ENCODE results near the gene ADGRG1.
"Not testable (repeated sequence)": the region's sequence is repeated elsewhere in the genome, so short reads cannot be mapped to it uniquely, and the experiment has no call there.

Gene ADGRG1

DNA sequence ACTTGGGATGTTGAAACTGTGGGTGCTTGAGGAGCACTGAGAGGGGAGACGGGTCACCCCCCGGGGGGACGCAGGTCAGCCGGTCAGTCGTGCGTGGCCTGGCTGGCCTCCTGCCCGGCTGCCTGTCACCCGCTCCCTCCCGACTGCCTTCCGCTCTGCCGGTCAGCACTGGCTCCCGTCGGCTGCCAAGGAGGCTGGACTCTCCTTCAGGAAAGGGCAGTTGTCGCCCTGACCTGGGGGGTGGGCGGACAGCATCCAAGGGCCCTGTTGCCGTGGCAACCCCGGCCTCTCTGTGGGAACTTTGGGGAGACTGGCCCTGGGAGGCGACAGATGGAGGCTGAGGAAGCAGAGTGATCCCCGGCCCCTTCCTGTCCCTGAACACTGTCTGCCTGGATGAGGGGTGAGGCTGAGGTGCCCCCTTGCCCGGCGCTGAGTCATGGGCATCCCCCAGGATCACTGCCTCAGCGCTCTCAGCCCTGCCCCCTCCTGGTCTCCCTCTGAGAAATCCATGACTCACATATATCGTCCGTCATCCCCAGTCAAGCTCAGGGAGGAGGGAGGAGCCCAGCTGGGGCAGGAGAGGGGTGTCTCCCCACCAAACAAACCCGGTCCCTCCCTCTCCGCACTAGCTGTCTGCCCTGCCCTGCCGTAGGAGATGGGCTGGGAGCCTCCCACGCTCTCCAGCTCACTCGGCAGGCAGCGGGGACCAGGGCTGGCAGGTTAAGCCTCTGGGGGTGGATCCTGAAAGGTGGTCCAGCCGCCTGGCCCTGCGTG, at the start of gene ADGRG1:
Gene ADGRG1 (plus strand): TSS at position 623 of the 774 bp plus-strand sequence. CDS start 21,658 bp downstream, outside the sequence.
- peak; percentile 97 for DNase-seq

- no peak for DNase-seq
Observed at GRCh38 chr16:57579361-57579665, 49.1 kb upstream of the ADGRG1 start.

GRCh38 chr16:57585051-57585687, 43.3 kb upstream of the ADGRG1 start:
- DNase-seq, result no peak

- no peak for DNase-seq
Observed at GRCh38 chr16:57588831-57589230, 39.6 kb upstream of the ADGRG1 start.

GRCh38 chr16:57589374-57589773, 39.1 kb upstream of the ADGRG1 start:
- no peak for DNase-seq

- no peak for DNase-seq
Observed at GRCh38 chr16:57590654-57591085, 37.8 kb upstream of the ADGRG1 start.

- peak; percentile 89 for DNase-seq
Observed at GRCh38 chr16:57591086-57591869, 37.2 kb upstream of the ADGRG1 start.

DNA sequence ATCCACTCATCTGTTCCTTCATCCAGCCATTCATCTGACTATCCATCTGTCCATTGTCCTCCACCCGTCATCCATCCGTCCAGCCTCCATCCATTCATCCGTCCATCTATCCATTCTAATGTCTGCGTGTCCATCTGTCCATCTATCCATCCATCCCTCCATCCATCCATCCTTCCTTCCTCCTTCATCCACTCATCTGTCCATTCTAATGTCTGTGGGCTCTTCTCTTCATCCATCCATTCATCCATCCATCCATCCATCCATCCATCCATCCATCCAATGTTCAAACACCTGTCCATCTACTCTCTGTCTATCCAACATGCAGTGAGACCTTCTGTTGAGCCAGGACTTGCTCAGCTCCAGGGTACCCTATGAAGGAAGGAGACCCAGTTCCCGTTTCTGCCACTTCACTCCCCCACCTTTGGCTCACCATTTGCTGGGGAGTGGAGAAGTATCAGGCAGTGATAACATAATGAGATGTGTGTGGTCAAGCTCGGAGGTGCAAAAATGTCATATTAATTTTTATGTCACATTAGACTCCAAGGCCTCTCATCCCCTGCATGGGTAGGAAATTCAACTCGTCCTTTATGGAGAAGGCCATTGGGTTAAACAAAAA, 36.5 kb upstream of the ADGRG1 start:
- DNase-seq, result no peak

GRCh38 chr16:57592591-57593003, 35.8 kb upstream of the ADGRG1 start:
- peak; percentile 93 for DNase-seq

GRCh38 chr16:57593021-57593420, 35.4 kb upstream of the ADGRG1 start:
- DNase-seq, result no peak

DNA sequence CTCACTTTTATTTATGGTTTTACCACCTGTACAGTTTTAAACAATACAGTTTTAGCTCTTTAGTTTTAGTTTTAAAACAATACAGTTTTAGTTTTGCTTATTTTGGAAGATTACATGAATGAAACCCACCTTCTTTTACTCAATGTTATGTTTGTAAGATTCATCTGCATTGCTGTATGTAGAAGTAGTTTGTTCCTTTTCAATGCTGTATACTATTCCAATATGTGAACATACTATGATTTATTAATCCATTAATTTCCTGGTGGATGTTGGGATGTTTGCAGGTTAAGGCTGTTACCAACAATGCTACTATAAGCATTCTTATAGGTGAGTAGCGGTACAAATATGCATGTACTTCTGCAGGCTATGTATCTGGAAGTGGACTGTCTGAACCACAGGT, 34.4 kb upstream of the ADGRG1 start:
- no peak for DNase-seq

GRCh38 chr16:57594531-57595031, 33.8 kb upstream of the ADGRG1 start:
- no peak for DNase-seq

DNA sequence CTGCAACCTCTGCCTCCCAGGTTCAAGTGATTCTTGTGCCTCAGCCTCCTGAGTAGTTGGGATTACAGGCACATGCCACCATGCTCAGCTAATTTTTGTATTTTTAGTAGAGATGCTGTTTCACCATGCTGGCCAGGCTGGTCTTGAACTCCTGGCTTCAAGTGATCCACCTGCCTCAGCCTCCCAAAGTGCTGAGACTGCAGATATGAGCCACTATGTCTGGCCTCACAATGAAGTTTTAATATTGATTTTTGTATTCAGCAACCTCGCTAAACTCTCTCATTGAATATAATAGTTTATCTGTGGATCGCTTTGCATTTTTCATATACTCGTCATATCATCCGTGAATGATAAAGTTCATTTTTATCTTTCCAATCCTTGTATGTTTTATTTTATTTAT, 32.2 kb upstream of the ADGRG1 start:
- DNase-seq, result not testable (repeated sequence)

DNA sequence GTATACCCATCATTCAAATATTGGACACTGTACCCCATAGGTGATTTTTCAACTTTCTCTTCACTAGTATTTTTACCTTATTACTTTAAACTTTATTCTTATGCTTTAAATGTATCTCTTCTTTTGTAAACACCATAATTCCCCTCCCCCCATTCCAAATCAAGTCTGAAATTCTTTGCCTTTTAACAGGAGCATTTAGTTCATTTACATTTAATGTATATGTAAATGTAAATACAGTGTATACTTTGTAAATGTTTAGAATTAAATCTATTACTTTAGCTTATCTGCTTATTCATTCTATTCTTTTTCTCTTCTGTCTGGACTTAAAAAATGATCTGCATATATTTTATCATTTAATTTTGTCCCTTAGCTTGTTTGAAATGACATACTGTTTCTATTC, 30.0 kb upstream of the ADGRG1 start:
- no peak for DNase-seq

DNA sequence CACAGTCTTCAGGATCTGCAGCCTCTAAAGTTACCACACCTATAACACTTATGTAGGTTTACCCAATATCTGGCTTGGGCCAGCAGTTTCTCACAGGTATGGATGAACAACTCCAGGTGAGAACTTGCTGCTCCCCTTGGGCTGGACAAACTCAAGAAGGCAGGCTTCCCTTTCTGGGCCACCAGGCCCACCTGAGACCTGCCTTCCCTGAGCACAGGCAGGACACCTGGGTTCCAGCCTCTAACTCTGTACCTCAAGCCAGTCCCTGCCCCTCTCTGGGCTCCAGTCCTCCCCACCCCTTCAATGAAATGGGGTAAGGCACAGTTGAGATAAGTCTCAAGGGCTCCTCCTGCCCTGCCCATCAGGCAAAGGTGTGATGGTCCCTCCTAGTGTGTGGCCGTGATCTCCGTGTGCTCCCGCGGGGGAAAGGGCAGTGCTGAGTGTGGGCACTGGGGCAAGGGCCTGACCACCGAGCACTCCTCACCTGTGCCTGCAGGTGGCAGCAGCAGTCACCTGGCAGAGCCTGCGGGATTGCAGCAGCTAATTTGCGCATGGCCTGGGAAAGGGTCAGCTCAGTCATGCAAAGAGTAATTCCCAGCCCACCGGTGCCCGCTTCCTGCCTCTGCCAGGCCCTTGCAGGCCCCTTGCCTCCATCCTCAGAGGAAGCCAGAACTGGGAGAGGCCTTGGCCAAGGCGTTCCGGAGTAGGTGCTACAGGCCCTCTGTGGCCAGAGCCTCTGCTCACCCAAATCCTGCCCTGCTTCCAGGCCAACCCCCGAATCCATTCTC, 28.2 kb upstream of the ADGRG1 start:
- DNase-seq, result peak; percentile 68

GRCh38 chr16:57600952-57601580, 27.4 kb upstream of the ADGRG1 start:
- no peak for DNase-seq

- peak; percentile 84 for DNase-seq
Observed at GRCh38 chr16:57601801-57602478, 26.5 kb upstream of the ADGRG1 start.

DNA sequence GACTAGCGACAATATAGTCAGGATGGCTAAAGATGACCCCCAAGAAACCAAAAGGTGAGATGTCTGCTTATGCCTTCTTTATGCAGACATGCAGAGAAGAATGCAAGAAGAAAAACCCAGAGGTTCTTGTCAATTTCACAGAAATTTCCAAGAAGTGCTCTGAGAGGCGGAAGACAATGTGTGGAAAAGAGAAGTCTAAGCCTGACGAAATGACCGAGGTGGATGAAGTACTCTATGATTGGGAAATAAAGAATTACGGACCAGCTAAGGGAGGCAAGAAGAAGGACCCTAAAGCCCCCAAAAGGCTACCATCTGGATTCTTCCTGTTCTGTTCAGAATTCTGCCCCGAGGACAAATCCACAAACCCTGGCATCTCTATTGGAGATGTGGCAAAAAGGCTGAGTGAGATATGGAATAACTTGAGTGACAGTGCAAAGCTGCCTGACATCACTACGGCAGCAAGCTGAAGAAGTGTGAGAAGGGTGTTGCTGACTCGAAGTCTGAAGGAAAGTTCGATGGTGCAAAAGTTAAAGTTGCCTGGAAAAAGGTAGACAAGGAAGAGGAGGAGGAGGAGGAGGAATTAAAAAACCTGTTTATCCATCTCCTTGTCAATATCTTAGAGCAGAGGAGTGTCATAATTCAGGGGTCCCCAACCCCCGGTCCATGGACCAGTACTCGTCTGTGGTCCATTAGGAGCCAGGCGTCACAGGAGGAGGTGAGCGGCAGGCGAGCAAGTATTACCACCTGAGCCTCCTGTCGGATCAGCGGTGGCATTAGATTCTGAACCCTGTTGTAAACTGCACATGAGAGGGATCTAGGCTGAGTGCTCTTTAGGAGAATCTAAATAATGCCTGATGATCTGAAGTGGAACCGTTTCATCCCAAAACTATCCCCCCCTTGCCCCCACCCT, 25.1 kb upstream of the ADGRG1 start:
- DNase-seq, result peak; percentile 54

DNA sequence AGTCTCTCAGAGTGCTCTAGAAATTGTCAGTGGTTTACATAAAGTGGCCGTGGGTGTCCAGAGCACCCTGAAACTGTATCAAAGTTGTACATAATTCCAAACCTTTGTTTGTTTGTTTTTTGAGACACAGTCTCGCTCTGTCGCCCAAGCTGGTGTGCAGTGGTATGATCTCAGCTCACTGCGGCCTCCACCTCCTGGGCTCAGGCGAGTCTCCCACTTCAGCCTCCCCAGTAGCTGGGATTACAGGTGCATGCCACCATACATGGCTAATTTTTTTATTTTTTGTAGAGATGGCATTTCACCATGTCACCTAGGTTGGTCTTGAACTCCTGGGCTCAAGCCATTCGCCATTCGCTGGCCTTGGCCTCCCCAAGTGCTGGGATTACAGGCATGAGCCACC, 24.3 kb upstream of the ADGRG1 start:
- no peak for DNase-seq
